HEK293 (cell line): ENCODE results near the gene PC.

Experiments
- BCL11A ChIP-seq: fragments of 450-650 bp; formaldehyde crosslinking; IDR thresholded peaks from 2 replicates; pipeline ENCODE4 v1.5.1; 2016; ENCODE audit warnings: low read depth, missing biosample characterization, missing genetic modification characterization
- GFI1B ChIP-seq: fragments of 450-650 bp; formaldehyde crosslinking; IDR thresholded peaks from 2 replicates; pipeline ENCODE4 v1.5.1; 2016; ENCODE audit warnings: missing biosample characterization, missing genetic modification characterization
- GLI2 ChIP-seq: fragments of 450-650 bp; formaldehyde crosslinking; IDR thresholded peaks from 2 replicates; pipeline ENCODE4; 2017; ENCODE audit warnings: missing biosample characterization, missing genetic modification characterization, low read depth, borderline replicate concordance
- KLF10 ChIP-seq: fragments of 450-650 bp; IDR thresholded peaks from 2 replicates; pipeline ENCODE4 v1.5.1; 2018; ENCODE audit warnings: missing biosample characterization, mild to moderate bottlenecking, missing genetic modification characterization
- KLF9 ChIP-seq: fragments of 450-650 bp; formaldehyde crosslinking; IDR thresholded peaks from 2 replicates; pipeline ENCODE4 v1.5.1; 2016; ENCODE audit warnings: missing biosample characterization, missing genetic modification characterization, low read depth
- MYNN ChIP-seq: fragments of 450-650 bp; formaldehyde crosslinking; IDR thresholded peaks from 2 replicates; pipeline ENCODE4 v1.5.1; 2016; ENCODE audit warnings: missing biosample characterization, missing genetic modification characterization, borderline replicate concordance
- RBAK ChIP-seq: fragments of 450-650 bp; formaldehyde crosslinking; IDR thresholded peaks from 2 replicates; pipeline ENCODE4 v1.5.1; 2016; ENCODE audit warnings: missing biosample characterization, missing genetic modification characterization
- REST ChIP-seq: fragments of 450-650 bp; formaldehyde crosslinking; IDR thresholded peaks from 2 replicates; pipeline ENCODE4 v1.5.1; 2016; ENCODE audit warnings: missing biosample characterization, missing genetic modification characterization
- SP3 ChIP-seq: fragments of 450-650 bp; formaldehyde crosslinking; IDR thresholded peaks from 2 replicates; pipeline ENCODE4 v1.5.1; 2016; ENCODE audit warnings: missing biosample characterization, missing genetic modification characterization
- TRIM28 ChIP-seq: IDR thresholded peaks from 2 replicates; pipeline ENCODE4 v1.6.1; 2011; ENCODE audit warnings: low read length, control low read depth, borderline replicate concordance
- ZFP3 ChIP-seq: fragments of 450-650 bp; formaldehyde crosslinking; IDR thresholded peaks from 2 replicates; pipeline ENCODE4 v1.5.1; 2016; ENCODE audit warnings: low read depth, missing biosample characterization, missing genetic modification characterization
- ZNF112 ChIP-seq: fragments of 450-650 bp; formaldehyde crosslinking; IDR thresholded peaks from 2 replicates; pipeline ENCODE4 v1.5.0; 2017; ENCODE audit warnings: missing biosample characterization, missing genetic modification characterization
- ZNF121 ChIP-seq: fragments of 450-650 bp; formaldehyde crosslinking; IDR thresholded peaks from 2 replicates; pipeline ENCODE4 v1.5.1; 2016; ENCODE audit warnings: missing biosample characterization, missing genetic modification characterization
- ZNF132 ChIP-seq: fragments of 450-650 bp; formaldehyde crosslinking; IDR thresholded peaks from 2 replicates; pipeline ENCODE4 v1.5.1; 2017; ENCODE audit warnings: missing biosample characterization, missing genetic modification characterization, borderline replicate concordance
- ZNF138 ChIP-seq: fragments of 450-650 bp; formaldehyde crosslinking; IDR thresholded peaks from 2 replicates; pipeline ENCODE4 v1.5.1; 2016; ENCODE audit warnings: missing biosample characterization, missing genetic modification characterization, borderline replicate concordance
- ZNF2 ChIP-seq: fragments of 450-650 bp; formaldehyde crosslinking; IDR thresholded peaks from 2 replicates; pipeline ENCODE4 v1.5.1; 2016; ENCODE audit warnings: missing biosample characterization, missing genetic modification characterization
- ZNF311 ChIP-seq: fragments of 450-650 bp; formaldehyde crosslinking; IDR thresholded peaks from 2 replicates; pipeline ENCODE4 v1.5.1; 2017; ENCODE audit warnings: missing biosample characterization, missing genetic modification characterization, borderline replicate concordance
- ZNF366 ChIP-seq: fragments of 450-650 bp; formaldehyde crosslinking; conservative IDR thresholded peaks from 2 replicates; pipeline ENCODE4 v1.5.1; 2016; ENCODE audit warnings: missing biosample characterization, missing genetic modification characterization
- ZNF488 ChIP-seq: fragments of 450-650 bp; formaldehyde crosslinking; IDR thresholded peaks from 2 replicates; pipeline ENCODE4 v1.5.1; 2016; ENCODE audit warnings: missing biosample characterization, missing genetic modification characterization
- ZNF571 ChIP-seq: fragments of 450-650 bp; formaldehyde crosslinking; IDR thresholded peaks from 2 replicates; pipeline ENCODE4 v1.5.0; 2017; ENCODE audit warnings: missing biosample characterization, missing genetic modification characterization
- ZNF580 ChIP-seq: fragments of 450-650 bp; formaldehyde crosslinking; IDR thresholded peaks from 2 replicates; pipeline ENCODE4 v1.5.1; 2016; ENCODE audit warnings: missing biosample characterization, missing genetic modification characterization
- ZNF660 ChIP-seq: fragments of 450-650 bp; IDR thresholded peaks from 2 replicates; pipeline ENCODE4 v1.5.1; 2018; ENCODE audit warnings: missing biosample characterization, mild to moderate bottlenecking, missing genetic modification characterization
- ZNF670 ChIP-seq: fragments of 450-650 bp; formaldehyde crosslinking; IDR thresholded peaks from 2 replicates; pipeline ENCODE4 v1.5.1; 2016; ENCODE audit warnings: missing biosample characterization, missing genetic modification characterization, low read depth
- ZNF747 ChIP-seq: fragments of 450-650 bp; formaldehyde crosslinking; IDR thresholded peaks from 2 replicates; pipeline ENCODE4 v1.5.1; 2016; ENCODE audit warnings: missing biosample characterization, missing genetic modification characterization
- ZNF768 ChIP-seq: fragments of 450-650 bp; formaldehyde crosslinking; IDR thresholded peaks from 2 replicates; pipeline ENCODE4 v1.5.1; 2018; ENCODE audit warnings: missing biosample characterization, mild to moderate bottlenecking, missing genetic modification characterization
- ZNF791 ChIP-seq: fragments of 450-650 bp; formaldehyde crosslinking; IDR thresholded peaks from 2 replicates; pipeline ENCODE4 v1.5.1; 2016; ENCODE audit warnings: missing biosample characterization, missing genetic modification characterization
- TF ChIP-seq, protein P1 (sequence below): fragments of 450-650 bp; formaldehyde crosslinking; IDR thresholded peaks from 2 replicates; pipeline ENCODE4 v1.5.1; 2017; ENCODE audit warnings: missing biosample characterization, missing genetic modification characterization
- TF ChIP-seq, protein P2 (sequence below): fragments of 450-650 bp; formaldehyde crosslinking; IDR thresholded peaks from 2 replicates; pipeline ENCODE4 v1.5.1; 2016; ENCODE audit warnings: missing biosample characterization, missing genetic modification characterization, borderline replicate concordance
- TF ChIP-seq, protein P3 (sequence below): fragments of 450-650 bp; formaldehyde crosslinking; IDR thresholded peaks from 2 replicates; pipeline ENCODE4 v1.5.1; 2016; ENCODE audit warnings: missing biosample characterization, missing genetic modification characterization

PC gene

GRCh38 chr11:66856496-66857233, 101.5 kb downstream of the PC start, which contains the start of gene LRFN4 (continued):
- peak; percentile 38; the same call in 1 of the 2 replicates for TF ChIP-seq BCL11A (tag by site-specific recombination)
- no peak for TF ChIP-seq ZNF132 (tag by site-specific recombination)
- no peak for TF ChIP-seq MYNN
- TF ChIP-seq ZNF580 = no peak
- peak; percentile 34; the same call in 1 of the 2 replicates for TF ChIP-seq SP3 (tag by site-specific recombination)
- no peak for TF ChIP-seq TRIM28
- TF ChIP-seq KLF10 (tag by site-specific recombination) = peak; percentile 97
- TF ChIP-seq ZNF670 = no peak
- no peak for TF ChIP-seq ZNF660 (tag by site-specific recombination)
- no peak for TF ChIP-seq GLI2 (tag by site-specific recombination)
- TF ChIP-seq RBAK (tag by site-specific recombination) = no peak
- no peak for TF ChIP-seq ZNF747 (tag by site-specific recombination)
- TF ChIP-seq, protein P1, sequence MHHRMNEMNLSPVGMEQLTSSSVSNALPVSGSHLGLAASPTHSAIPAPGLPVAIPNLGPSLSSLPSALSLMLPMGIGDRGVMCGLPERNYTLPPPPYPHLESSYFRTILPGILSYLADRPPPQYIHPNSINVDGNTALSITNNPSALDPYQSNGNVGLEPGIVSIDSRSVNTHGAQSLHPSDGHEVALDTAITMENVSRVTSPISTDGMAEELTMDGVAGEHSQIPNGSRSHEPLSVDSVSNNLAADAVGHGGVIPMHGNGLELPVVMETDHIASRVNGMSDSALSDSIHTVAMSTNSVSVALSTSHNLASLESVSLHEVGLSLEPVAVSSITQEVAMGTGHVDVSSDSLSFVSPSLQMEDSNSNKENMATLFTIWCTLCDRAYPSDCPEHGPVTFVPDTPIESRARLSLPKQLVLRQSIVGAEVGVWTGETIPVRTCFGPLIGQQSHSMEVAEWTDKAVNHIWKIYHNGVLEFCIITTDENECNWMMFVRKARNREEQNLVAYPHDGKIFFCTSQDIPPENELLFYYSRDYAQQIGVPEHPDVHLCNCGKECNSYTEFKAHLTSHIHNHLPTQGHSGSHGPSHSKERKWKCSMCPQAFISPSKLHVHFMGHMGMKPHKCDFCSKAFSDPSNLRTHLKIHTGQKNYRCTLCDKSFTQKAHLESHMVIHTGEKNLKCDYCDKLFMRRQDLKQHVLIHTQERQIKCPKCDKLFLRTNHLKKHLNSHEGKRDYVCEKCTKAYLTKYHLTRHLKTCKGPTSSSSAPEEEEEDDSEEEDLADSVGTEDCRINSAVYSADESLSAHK = no peak
- TF ChIP-seq REST (tag by site-specific recombination) = no peak
- TF ChIP-seq, protein P2, sequence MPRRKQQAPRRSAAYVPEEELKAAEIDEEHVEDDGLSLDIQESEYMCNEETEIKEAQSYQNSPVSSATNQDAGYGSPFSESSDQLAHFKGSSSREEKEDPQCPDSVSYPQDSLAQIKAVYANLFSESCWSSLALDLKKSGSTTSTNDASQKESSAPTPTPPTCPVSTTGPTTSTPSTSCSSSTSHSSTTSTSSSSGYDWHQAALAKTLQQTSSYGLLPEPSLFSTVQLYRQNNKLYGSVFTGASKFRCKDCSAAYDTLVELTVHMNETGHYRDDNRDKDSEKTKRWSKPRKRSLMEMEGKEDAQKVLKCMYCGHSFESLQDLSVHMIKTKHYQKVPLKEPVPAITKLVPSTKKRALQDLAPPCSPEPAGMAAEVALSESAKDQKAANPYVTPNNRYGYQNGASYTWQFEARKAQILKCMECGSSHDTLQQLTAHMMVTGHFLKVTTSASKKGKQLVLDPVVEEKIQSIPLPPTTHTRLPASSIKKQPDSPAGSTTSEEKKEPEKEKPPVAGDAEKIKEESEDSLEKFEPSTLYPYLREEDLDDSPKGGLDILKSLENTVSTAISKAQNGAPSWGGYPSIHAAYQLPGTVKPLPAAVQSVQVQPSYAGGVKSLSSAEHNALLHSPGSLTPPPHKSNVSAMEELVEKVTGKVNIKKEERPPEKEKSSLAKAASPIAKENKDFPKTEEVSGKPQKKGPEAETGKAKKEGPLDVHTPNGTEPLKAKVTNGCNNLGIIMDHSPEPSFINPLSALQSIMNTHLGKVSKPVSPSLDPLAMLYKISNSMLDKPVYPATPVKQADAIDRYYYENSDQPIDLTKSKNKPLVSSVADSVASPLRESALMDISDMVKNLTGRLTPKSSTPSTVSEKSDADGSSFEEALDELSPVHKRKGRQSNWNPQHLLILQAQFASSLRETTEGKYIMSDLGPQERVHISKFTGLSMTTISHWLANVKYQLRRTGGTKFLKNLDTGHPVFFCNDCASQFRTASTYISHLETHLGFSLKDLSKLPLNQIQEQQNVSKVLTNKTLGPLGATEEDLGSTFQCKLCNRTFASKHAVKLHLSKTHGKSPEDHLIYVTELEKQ (tag by site-specific recombination) = no peak
- TF ChIP-seq, protein P3, sequence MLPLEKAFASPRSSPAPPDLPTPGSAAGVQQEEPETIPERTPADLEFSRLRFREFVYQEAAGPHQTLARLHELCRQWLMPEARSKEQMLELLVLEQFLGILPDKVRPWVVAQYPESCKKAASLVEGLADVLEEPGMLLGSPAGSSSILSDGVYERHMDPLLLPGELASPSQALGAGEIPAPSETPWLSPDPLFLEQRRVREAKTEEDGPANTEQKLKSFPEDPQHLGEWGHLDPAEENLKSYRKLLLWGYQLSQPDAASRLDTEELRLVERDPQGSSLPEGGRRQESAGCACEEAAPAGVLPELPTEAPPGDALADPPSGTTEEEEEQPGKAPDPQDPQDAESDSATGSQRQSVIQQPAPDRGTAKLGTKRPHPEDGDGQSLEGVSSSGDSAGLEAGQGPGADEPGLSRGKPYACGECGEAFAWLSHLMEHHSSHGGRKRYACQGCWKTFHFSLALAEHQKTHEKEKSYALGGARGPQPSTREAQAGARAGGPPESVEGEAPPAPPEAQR = no peak
- TF ChIP-seq ZNF112 (tag by site-specific recombination) = no peak
- no peak for TF ChIP-seq ZNF488 (tag by site-specific recombination)
- TF ChIP-seq ZNF2 (tag by site-specific recombination) = no peak
- TF ChIP-seq ZNF791 (tag by site-specific recombination) = no peak
- TF ChIP-seq GFI1B (tag by site-specific recombination) = no peak
- no peak for TF ChIP-seq ZNF366 (tag by site-specific recombination)
- peak; percentile 93 for TF ChIP-seq KLF9 (tag by site-specific recombination)
- TF ChIP-seq ZNF571 = no peak
- no peak for TF ChIP-seq ZNF768 (tag by site-specific recombination)
- no peak for TF ChIP-seq ZNF138 (tag by site-specific recombination)
- TF ChIP-seq ZNF311 (tag by site-specific recombination) = no peak
- TF ChIP-seq ZNF121 (tag by site-specific recombination) = no peak
- no peak for TF ChIP-seq ZFP3
